HL-60 (cell line): Measurements from ENCODE around the gene FYN.

Experiments used
- DNase-seq, 2 experiments: peaks; one replicate each; pipeline ENCODE4 v3.0.0-alpha.2; 2010 to 2020; ENCODE audit warnings: low read depth in 1 of 2, low spot score in 1 of 2
- H3K27ac ChIP-seq: fragments of 250-450 bp; sonication (Bioruptor Pico); replicated peaks from 2 replicates; pipeline ENCODE4 v1.5.1; 2020; ENCODE audit warnings: mild to moderate bottlenecking, moderate library complexity
- H3K27me3 ChIP-seq: fragments of 250-450 bp; sonication (Bioruptor Pico); 2 replicates; pipeline ENCODE4 v1.5.1; 2021; ENCODE audit warnings: mild to moderate bottlenecking, moderate library complexity; ENCODE audit not compliant: insufficient read depth, poor library complexity, severe bottlenecking
- H3K4me3 ChIP-seq: replicated peaks from 2 replicates; pipeline ENCODE4 v1.5.1; 2011; ENCODE audit warnings: mild to moderate bottlenecking, control low read depth, low read length; ENCODE audit not compliant: insufficient read depth
- GABPA ChIP-seq: IDR thresholded peaks from 2 replicates; pipeline ENCODE4 v1.6.1; 2012; ENCODE audit warnings: low read depth
- POLR2AphosphoS5 ChIP-seq: IDR thresholded peaks from 2 replicates; pipeline ENCODE4 v1.6.1; 2012; ENCODE audit warnings: low read depth
- SPI1 ChIP-seq: IDR thresholded peaks from 2 replicates; pipeline ENCODE4 v1.6.1; 2012; ENCODE audit warnings: low read depth, mild to moderate bottlenecking, borderline replicate concordance
- TF ChIP-seq, protein P1 (sequence below): IDR thresholded peaks from one replicate; pipeline ENCODE4 v1.5.1; 2011; ENCODE audit warnings: low read length, control low read depth, inconsistent platforms; ENCODE audit not compliant: insufficient read depth
- TF ChIP-seq, protein P2 (sequence below): IDR thresholded peaks from 2 replicates; pipeline ENCODE4 v1.6.1; 2012; ENCODE audit warnings: low read depth; ENCODE audit not compliant: insufficient replicate concordance

Gene FYN

DNA sequence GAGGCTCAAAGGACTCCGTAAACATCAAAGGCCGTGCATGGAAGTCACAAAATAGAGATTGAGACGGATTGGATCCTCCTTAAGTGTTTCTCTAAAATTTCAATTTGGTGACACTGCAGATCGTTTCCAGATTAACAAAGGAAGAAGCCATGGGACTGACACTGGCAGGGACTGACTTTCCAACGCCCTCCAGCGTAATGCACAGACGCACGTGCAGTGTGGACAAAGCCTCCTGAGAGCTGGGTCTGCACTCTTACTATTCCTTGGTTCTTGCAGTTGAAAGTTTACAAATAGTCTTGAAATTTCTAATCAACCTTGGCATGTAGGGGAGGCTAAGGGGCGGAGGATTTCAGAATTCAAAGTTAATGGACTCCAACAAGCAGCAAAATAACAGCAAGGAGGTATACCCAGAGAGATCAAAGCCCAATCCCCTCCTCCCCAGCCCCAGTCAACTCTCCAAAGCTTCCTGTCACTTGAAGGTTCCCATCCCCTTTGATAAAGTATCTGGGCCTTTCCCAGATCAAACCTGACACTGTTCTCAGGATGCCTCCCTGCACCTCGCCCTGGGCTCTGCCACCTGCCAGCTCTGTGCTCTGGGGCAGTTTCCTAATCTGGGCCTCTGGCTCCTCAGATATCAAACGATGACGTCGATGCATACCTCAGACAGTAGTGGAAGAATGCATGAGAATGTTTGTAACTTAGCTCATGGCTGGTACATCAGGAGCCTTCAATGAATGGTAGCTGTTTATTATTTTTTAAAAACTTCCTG, 161.1 kb downstream of the FYN start:
- Histone ChIP-seq H3K27ac (no peak overlapping the region), H3K4me3 (no peak overlapping the region), H3K27me3 (no peaks in the 10 kb centered on the region)
- DNase-seq = no peak
- TF ChIP-seq SPI1 (no peak), GABPA (no peak), POLR2AphosphoS5 (no peak)
- TF ChIP-seq, protein P1, sequence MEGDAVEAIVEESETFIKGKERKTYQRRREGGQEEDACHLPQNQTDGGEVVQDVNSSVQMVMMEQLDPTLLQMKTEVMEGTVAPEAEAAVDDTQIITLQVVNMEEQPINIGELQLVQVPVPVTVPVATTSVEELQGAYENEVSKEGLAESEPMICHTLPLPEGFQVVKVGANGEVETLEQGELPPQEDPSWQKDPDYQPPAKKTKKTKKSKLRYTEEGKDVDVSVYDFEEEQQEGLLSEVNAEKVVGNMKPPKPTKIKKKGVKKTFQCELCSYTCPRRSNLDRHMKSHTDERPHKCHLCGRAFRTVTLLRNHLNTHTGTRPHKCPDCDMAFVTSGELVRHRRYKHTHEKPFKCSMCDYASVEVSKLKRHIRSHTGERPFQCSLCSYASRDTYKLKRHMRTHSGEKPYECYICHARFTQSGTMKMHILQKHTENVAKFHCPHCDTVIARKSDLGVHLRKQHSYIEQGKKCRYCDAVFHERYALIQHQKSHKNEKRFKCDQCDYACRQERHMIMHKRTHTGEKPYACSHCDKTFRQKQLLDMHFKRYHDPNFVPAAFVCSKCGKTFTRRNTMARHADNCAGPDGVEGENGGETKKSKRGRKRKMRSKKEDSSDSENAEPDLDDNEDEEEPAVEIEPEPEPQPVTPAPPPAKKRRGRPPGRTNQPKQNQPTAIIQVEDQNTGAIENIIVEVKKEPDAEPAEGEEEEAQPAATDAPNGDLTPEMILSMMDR = no peak
- TF ChIP-seq, protein P2, sequence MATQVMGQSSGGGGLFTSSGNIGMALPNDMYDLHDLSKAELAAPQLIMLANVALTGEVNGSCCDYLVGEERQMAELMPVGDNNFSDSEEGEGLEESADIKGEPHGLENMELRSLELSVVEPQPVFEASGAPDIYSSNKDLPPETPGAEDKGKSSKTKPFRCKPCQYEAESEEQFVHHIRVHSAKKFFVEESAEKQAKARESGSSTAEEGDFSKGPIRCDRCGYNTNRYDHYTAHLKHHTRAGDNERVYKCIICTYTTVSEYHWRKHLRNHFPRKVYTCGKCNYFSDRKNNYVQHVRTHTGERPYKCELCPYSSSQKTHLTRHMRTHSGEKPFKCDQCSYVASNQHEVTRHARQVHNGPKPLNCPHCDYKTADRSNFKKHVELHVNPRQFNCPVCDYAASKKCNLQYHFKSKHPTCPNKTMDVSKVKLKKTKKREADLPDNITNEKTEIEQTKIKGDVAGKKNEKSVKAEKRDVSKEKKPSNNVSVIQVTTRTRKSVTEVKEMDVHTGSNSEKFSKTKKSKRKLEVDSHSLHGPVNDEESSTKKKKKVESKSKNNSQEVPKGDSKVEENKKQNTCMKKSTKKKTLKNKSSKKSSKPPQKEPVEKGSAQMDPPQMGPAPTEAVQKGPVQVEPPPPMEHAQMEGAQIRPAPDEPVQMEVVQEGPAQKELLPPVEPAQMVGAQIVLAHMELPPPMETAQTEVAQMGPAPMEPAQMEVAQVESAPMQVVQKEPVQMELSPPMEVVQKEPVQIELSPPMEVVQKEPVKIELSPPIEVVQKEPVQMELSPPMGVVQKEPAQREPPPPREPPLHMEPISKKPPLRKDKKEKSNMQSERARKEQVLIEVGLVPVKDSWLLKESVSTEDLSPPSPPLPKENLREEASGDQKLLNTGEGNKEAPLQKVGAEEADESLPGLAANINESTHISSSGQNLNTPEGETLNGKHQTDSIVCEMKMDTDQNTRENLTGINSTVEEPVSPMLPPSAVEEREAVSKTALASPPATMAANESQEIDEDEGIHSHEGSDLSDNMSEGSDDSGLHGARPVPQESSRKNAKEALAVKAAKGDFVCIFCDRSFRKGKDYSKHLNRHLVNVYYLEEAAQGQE = no peak

DNA sequence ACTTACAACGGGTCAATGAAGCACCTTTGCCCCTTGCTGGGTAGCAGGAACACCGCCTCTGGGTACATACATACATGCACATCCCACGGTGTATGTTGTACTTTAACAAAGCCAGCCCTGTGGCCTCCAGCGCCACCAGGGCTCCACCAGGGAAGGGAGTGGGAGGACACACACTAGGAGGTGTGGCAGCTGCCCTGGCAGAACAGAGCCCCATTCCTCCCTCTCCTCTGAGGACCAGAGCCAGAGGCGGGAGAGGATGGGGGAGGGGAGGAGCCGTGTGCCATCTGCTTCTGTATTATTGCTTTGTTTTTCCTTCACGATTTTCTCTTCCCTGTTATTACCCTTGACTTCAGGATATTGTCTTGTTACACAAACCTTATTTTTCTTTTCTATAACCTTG, 161.8 kb downstream of the FYN start:
- TF ChIP-seq, protein P2 = no peak
- no peak for TF ChIP-seq GABPA
- no peak for TF ChIP-seq POLR2AphosphoS5
- TF ChIP-seq, protein P1 = no peak
- TF ChIP-seq SPI1 = no peak

DNA sequence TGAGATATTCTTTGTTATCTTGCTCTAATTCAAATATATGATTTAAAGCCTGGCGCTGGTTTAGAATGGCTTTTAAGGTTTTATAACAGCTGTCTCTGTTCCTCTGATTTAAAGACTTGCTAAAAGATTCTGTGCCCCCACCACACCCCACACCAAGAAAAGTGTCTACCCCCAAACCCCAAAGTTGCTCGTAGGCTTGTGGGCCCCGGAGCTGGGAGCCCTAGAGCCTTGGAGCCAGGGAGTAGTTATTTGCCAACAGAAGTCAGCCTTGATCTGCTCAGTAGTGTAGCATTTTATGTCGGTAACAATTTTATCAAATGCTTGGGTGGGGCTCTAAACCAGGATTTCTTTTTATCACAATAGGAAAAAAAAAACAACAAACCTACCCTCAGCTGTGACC, 162.3 kb downstream of the FYN start:
- Histone ChIP-seq H3K4me3 (no peak overlapping the region), H3K27ac (no peak overlapping the region), H3K27me3 (no peaks in the 10 kb centered on the region)
- DNase-seq = no peak
- TF ChIP-seq GABPA = no peak
- TF ChIP-seq POLR2AphosphoS5 = no peak
- TF ChIP-seq, protein P1 = no peak
- TF ChIP-seq SPI1 = no peak
- TF ChIP-seq, protein P2 = no peak

More for the DNA sequence above, 161.8 kb downstream of the FYN start:
- no peak for DNase-seq
- no peak overlapping the region for H3K27ac ChIP-seq
- no peak overlapping the region for H3K4me3 ChIP-seq
- H3K27me3 ChIP-seq = no peaks in the 10 kb centered on the region
